ENCODE data around the gene TSPO2. TPM values are rescaled to one million over a fixed set of nuclear protein-coding genes. Genes with fewer than 3 reads are reported as not detected.

TSPO2 gene
- total and polyA plus RNA-seq, 2 of the 13 experiments (the other 11 are each of a cell fraction or from before 2014, with no cell fraction given) = 0.55 TPM; not detected in 1

GRCh38 chr6:41040101-41040939 lies 1.9 kb upstream of the TSPO2 start (continued):
- TF ChIP-seq HMGXB3 (CRISPR knock-in tag; IDR thresholded peaks at IDR 0.05; ENCODE audit: borderline replicate concordance) (peak; percentile 71; the same call in 1 of the 2 replicates), ZFYVE20 (CRISPR knock-in tag; IDR thresholded peaks at IDR 0.05; ENCODE audit: borderline replicate concordance, low read depth) (no peak), IKZF5 (CRISPR knock-in tag; IDR thresholded peaks at IDR 0.05) (peak; percentile 92), TAF1 (CRISPR knock-in tag; IDR thresholded peaks at IDR 0.05) (no peak; the same call in 1 of the 2 replicates), PRDM15 (CRISPR knock-in tag; IDR thresholded peaks at IDR 0.05) (no peak), ZBTB26 (CRISPR knock-in tag; IDR thresholded peaks at IDR 0.05; ENCODE audit: borderline replicate concordance) (no peak), GATAD1 (CRISPR knock-in tag; IDR thresholded peaks at IDR 0.05) (0 out of 2 replicates have a peak, but pooled peaks have one; percentile 43), ZNF703 (CRISPR knock-in tag; IDR thresholded peaks at IDR 0.05; ENCODE audit: borderline replicate concordance) (no peak), ZNF281 (CRISPR knock-in tag; IDR thresholded peaks at IDR 0.05; ENCODE audit: borderline replicate concordance) (no peak), SNAI1 (CRISPR knock-in tag; IDR thresholded peaks at IDR 0.05; ENCODE audit: borderline replicate concordance) (no peak), ZMYM2 (CRISPR knock-in tag; IDR thresholded peaks at IDR 0.05) (peak; percentile 67; the same call in 1 of the 2 replicates), ISX (CRISPR knock-in tag; conservative IDR thresholded peaks at IDR 0.05) (no peak), ARNT2 (CRISPR knock-in tag; IDR thresholded peaks at IDR 0.05; ENCODE audit: low read depth) (no peak), SMARCE1 (IDR thresholded peaks at IDR 0.05; ENCODE audit: borderline replicate concordance) (no peak)

Measured in HepG2 (cell line).